SW 1271 (cell line): ENCODE data around the gene EML1.
A peak's percentile ranks its signal among the peaks of the same experiment; 100 is the strongest.
"Not testable (repeated sequence)": the region's sequence is repeated elsewhere in the genome, so short reads cannot be mapped to it uniquely, and the experiment has no call there.

Source experiments
- DNase-seq, 2 experiments: peaks; one replicate each; lab custom pipeline; 2025; lab: John Stamatoyannopoulos, UW

Gene EML1

DNA sequence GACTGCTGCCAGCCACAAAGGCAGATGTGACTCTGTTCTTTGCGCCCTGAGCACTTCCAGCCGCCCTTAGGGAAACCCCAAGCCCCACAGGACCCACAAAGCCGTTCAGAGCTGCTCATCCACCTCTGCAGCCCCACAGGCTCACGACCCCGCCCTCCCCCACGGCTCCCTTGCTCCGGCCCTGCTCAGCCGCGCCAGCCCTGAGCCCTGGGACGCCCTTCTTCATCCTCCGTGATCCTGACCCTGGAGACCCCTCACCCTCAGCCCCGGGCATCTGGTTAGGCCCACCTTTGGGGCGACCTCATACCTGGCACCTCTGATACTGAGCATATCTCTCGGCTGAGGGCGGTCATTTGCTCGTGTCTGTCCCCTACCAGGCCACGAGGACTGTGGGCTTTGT lies 146.2 kb downstream of the EML1 start:
- no peak for DNase-seq

DNA sequence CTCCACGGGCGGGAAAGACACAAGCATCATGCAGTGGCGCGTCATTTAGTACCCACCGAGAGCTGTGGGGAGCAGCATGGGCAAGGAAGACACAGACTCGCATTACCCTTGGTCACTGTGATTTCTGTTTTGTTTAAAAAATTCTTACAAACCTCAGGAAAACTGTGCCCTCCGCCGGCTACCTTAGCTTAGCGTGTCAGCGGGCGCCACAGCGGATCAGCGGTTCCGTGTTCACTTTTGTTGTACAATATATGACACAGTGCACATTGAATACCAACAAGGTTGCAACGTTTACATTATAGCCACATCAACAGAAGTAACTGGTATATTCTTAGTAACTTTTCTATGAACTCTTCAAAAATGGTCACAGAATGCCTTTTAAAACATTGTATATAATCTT lies 146.9 kb downstream of the EML1 start:
- no peak for DNase-seq

DNA sequence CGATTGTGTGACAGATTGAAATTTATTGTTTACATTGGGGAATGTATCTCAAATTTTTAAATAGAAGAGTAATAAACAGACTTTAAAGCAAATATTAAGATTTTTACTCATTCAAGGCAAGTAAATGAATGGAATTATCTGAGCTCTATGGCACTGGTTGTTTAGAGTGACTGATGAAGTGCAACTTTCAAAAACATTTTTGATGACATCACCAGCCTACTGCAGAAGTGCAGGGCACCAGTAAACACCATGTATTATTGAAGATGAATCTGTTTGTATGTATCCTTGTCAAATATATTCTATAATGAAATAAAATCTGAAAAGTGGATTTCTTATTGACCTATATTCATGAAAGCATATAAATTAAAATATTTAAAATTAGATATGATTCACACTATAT lies 148.0 kb downstream of the EML1 start:
- DNase-seq, result no peak

DNA sequence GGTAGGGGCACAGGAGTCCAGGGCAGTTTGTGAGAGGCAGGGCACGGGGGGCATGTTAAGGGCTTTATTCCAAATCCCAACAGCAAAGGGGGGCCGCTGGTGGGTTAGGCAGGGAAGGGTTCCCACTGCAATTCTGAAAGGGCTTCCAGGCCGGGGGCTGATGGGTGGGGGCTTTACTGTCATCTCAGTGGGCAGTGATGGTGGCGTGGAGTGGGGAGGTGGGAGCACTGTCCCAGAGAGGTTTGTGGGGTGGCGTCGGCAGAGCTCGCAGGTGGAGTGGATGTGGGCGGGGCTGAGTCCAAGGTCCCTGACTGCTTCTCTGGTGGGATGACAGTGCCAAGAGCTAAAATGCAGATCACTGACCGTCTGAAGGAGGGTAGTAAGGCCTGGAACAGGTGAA lies 150.4 kb downstream of the EML1 start:
- no peak for DNase-seq

DNA sequence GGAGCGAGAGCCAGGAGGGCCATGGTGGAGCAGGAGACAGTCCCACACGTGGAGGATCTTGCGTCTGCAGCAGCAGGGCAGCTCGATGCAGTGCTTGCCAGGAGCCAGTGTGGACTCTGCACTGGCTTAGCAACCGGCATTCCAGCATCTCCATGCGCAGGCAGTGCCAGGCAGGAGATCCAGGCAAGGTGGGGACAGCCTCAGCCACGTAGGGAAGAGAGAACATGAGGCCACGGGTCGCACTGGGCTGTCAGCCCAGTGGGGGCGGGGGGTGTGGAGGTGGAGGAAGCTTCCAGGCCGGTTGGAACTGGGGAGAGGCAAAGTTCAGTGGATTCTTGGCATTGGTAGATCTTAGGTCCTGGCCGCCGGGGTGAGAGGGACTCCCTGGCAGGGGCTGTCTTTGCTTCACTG lies 151.0 kb downstream of the EML1 start:
- no peak for DNase-seq

DNA sequence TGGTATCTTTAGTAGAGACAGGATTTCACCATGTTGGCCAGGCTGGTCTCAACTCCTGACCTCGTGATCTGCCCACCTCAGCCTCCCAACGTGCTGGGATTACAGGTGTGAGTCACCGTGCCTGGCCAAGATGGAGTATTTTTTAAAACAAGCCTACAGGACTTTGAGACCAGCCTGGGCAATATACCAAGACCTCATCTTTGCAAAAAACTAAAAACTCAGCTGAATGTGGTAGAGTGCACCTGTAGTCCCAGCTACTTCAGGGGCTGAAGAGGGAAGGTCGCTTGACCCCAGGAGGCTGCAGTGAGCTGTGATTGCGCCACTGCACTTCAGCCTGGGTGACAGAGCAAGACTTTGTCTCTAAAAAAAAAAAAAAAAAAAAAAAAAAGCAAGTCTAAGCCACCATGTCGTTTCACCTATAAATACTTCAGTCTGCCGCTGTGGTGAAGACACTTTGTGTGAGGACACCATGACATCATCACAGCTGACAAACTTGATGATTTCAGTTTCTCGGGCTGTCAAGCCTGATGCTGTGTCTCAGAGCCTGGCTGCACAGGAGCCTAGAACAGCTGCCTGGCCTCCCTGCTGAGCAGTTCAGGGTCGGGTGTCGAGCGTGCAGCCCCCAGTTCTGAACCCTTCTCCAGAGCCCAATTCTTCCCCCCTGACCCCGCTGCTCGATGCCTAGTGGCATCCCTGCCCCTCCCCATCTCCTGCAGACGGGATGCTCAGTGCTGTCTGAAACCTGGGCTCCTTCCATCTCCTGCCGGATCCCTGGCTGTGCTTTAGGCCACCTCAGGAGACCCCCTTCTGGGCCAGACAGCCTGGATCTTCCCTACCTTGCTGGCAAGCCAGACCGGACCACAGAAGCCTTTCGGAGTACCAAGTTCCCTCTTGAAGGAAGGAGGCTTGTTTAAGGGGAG lies 152.8 kb downstream of the EML1 start:
- no peak for DNase-seq

DNA sequence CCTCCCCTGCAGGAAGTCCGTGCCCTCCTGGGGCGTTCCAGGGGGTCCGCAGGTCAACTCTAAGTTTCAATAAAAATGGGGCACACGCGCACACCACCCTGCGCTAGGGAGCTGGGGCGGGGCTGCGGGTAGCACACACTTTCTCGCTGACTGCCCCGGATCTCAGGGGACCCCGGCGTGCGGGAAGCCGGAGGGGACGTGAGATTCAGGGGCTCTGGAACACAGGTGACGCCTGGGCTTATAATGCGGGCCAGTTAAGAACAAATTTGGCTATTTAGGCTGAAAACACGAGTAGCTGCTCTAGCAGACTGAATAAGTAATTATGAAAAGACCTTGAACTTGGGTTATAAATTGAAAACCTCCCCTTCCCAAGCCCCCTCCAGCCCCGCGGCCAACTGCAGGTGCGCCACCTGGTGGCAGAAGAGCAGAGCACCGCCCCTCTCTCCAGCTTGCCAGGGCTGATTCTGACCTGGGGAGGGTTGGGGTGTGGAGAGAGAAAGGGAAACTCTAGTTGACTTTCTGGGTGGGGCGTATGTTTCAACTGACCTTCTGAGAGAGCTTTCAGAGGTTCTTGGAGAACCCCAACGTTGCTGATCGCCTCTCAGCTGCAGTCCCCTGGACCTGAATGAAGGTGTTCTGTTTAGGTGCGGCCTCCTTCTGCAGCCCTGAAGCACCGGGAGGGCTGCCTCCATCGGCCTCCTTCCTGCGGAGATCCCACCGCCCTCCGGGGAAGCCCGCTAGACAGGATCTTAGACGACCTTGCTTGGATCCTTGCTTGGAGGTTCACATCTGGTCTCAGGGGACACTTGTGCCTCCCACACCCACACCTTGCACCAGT lies 153.7 kb downstream of the EML1 start:
- DNase-seq, result peak in 1 of 2 experiments; percentile 15

DNA sequence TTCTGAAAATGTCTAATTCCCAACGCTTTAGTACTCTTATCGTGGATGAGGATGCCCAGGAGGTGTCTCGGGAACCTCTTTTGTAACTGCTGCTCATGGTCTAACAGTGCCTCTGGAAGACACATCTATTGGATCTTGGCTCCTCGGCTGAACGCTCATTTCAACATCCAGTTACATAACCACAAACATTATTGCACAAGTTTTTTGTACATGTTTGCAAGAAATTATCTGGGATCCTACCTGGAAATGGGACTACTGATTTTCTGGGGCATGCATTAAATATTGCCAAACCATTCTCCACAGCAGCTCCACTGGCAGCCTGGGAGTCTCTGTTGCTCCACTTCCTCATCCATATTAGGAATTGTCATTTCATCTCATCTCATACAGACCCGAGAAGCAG lies 154.5 kb downstream of the EML1 start:
- no peak for DNase-seq

DNA sequence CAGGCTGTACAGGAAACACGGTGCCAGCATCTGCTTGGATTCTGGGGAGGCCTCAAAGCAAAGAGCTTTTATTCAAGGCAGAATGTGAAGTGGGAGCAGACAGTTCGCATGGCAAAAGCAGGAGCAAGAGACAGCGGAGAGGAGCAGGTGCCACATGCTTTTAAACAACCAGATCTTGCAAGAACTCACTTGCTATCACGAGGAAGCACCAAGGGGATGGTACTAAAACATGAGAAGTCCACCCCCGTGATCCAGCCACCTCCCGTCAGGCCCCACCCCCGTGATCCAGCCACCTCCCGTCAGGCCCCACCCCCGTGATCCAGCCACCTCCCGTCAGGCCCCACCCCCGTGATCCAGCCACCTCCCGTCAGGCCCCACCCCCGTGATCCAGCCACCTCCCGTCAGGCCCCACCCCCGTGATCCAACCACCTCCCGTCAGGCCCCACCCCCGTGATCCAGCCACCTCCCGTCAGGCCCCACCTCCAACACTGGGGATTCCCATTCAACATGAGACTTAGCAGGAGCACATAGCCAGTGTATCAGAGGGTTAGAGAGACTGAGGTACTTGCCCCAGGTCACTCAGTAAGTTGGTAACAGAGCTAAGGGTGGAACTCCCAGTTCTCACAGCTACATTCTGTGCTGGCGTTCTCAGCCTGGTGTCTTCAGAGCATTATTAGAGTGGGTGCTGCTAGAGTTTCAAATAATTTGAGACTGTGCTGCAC lies 156.0 kb downstream of the EML1 start:
- not testable (repeated sequence) for DNase-seq

DNA sequence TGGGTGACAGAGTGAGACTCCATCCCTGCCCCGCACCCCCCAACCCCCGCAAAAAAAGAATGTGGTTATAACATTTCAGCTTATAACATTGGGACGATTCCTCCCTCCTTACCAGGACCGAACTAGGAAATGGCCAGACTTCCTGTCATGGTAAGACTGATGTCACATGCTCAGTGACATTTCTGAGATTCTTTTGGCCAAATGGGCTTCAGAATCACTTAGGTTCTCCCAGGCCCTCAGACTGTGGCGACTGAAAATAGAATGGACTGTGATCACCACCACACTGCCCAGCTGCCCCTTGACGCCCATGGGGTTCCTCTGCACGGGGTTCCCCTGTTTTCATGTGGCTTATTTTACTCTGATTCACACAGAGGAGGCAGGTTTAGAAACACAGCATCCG lies 157.0 kb downstream of the EML1 start:
- DNase-seq, result no peak

DNA sequence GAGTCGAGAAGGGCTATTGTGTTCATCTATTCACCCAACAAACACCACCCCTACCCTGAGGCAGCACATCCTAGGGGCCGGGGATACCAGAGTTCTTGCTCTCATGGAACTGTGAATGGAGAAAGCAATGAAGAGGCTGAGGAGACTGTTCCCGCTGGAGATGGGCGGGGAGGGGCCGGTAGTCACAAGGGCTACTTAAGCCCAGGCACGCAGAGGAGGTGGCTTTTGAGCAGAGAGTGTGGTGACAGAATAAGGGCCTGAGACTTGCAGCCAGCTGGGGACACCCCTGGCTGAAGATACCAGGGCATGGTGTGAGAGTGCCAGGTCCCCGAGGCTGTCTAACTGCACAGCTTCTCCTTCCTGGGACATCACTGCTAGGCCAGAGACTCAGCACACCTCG lies 157.9 kb downstream of the EML1 start:
- DNase-seq, result no peak

DNA sequence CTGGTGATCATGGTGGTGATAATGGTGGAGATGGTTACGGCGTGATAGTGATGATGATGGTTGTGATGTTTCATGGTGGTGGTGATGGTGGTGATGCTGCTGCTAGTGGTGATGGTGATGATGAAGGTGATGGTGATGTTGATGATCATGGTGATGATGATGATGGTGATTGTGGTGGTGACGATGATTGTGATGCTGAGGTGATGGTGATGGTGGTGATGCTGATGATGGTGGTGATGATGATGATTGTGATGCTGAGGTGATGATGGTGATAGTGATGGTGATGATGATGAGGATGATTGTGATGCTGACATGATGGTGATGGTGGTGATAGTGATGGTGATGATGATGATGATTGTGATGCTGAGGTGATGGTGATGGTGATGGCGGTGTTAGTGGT lies 158.8 kb downstream of the EML1 start:
- DNase-seq, result no peak

DNA sequence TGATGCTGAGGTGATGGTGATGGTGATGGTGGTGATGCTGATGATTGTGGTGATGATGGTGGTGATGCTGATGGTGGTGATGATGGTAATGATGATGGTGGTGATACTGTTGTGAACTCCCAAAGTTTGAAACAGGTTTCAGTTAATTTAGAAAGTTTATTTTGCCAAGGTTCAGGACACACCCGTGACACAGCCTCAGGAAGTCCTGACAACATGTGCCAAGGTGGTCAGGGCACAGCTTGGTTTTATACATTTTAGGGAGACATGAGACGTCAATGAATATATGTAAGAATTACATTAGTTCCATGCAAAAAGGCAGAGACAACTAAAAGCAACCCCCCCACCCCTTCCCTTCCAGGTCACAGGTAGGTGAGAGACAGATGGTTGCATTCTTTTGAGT lies 159.2 kb downstream of the EML1 start:
- no peak for DNase-seq

DNA sequence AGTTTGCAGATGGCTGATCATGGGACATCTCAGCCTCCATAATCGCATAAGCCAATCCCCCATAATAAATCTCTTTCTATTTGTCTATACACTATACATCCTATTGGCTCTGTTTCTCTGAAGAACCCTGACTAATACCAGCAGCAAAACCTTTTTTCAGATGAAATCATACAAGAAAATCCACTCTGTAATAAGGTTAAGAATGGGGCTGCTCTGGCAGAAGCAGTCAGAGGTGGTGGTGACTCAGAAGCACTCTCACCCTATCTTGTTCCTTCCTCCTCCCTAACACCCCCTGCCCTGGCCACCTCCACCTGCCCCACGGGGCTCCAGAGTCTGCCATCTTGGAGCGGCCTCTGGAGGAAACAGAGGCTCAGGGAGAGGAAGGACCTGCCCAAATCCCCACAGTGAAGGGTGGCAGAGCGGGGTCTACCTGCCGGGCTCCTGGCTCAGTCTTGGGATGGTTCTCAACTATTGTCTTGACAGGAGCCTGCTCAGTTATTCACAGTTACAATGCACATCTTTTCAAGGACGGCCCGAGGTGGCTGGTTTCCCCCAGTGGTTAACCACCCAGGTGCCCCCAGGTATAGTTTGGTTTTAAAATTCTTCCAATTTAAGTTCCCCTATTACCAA lies 162.7 kb downstream of the EML1 start:
- DNase-seq, result no peak

DNA sequence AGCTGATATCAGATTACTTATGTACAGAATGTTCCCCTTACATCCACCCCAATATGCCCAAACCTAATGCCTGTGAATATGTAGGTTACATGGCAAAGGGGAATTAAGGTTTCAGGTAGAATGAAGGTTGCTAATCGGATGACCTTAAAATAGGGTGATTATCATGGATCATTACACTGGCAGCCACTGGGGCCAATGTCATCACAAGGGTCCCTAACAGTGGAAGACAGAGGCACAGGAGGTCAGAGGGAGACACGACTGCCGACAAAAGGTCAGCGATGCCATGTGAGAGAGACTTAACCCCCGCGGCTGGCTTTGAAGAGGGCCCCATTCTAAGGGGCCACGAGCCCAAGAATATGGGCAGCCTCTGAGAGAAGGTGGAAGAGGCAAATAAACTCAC lies 165.2 kb downstream of the EML1 start:
- DNase-seq, result no peak

DNA sequence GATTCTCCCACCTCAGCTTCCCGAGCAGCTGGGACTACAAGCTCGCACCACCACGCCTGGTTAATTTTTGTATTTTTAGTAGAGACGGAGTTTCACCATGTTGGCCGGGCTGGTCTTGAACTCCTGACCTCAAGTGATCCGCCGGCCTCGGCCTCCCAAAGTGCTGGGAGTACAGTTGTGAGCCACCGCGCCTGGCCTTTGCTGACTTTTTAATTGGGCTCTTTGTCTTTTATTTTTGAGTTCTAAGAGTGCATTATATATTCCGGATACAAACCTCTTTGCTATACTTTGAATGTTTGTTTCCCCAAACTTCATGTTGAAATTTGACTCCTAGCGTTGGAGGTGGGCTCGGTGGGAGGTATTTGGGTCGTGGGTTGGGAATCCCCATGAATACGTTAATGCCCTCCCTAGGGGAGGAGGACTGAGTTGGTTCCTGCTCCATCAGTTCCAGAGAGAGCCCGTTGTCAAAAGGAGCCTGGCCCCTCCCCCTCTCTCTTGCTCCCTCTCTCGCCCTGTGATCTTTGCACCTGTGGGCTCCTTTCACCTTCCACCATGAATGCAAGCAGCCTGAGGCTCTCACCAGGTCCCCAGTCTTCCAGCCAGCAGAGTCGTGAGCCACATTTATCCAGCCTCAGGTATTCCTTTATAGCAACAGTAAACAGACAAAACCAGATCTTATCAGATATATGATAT lies 168.8 kb downstream of the EML1 start:
- no peak for DNase-seq

DNA sequence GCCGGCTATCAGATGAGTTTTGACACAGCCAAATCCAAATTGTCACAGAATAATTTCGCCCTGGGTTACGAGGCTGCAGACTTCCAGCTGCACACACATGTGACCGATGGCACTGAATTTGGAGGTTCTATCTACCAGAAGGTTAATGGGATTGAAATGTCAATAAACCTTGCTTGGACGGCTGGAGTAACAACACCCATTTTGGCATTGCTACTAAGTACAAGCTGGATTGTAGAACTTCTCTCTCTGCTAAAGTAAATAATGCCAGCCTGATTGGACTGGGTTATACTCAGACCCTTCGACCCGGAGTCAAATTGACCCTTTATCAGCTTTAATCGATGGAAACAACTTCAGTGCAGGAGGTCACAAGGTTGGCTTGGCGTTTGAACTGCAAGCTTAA lies 171.8 kb downstream of the EML1 start:
- DNase-seq, result no peak

DNA sequence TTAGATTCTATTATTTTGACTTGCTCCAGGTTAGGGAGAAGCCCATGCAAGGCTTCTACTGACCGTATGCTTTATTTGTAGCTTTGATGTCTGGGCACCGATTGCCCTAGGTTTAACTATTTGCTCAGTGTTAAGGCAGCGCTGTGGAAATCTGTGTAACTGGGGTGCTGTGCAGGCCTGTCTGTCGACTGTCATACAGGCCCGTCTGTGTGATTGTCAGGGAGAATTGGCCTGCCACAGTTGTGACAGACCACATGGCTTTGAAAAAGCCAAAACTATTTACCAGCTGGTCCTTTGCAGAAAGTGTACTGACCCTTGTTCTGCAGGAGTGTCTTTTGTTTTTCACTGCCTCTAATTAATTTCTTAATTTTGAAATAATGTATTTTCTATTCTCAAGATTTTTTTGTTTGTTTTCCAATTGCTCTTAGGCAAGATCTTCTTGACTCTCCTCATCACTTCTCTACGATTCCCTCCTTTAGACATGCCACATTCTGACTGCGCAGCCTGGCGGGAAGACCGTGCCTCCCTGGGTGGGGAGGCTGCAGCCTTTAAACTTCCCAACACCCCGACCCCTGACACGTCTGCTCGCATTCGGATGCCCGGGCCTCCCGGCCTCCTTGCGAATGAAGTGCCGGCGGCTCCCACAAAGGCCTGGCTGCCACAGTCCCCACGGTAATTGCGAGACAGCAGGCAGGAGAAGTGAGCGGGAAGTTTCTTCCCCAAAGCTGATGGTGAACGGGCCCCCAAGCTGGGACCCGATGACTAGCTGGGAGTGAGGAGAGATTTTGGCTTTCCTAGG lies 173.0 kb downstream of the EML1 start:
- no peak for DNase-seq

DNA sequence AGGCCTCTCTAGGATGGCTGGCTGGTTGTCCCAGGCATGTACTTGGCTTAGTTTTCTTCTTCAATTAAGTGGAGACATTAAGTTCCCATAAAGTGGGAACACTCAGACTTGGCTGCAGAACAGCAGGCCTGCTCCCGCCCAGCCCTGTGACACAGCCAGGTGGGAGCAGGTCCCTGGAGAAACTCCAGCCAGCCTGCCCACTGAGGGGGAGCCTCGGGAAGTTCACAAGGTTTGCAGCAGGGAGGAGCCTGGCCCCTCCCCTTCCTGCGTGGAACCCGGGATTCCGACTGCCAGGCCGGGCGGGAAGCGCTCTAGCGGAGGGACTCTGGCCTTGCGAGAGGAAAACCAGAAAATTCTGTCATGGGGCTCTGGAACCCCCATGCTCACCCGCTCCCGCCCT lies 173.7 kb downstream of the EML1 start:
- DNase-seq, result no peak

DNA sequence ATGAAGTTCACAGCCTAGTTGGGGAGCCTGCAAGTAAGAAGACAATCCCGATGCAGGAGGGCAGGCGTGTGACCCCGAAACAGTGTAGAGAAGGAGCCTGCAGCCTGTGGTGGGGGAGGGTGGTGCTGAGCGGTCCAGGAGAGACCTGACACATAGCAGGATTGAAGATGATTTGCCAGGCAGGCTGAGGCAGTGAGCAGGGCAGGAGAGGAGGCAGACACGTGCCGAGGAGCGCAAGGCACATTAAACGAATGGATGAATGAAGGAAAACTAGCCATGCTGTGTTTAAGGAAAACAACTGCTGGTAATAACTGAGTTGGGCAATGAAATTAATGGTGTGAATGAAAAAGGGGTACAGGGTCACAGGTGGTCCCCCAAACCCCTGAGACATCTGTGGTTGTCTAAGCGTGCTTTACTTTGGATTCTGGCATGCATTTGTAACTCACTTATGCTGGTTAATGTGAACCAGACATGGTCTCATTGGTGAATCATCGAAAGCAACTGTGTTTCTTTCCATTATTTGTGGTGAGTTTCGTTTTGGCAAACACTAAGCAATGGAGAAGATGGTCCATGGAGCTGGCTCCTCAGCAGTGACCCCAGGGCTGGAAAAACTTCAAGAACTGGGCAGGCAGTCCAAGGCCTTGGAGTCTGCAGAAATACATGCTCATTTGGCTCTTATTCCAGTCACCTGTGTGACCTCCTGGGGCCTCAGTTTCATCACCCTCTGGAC lies 175.1 kb downstream of the EML1 start:
- no peak for DNase-seq
